ENCODE data around the gene KCNE4.

KCNE4 gene

DNA sequence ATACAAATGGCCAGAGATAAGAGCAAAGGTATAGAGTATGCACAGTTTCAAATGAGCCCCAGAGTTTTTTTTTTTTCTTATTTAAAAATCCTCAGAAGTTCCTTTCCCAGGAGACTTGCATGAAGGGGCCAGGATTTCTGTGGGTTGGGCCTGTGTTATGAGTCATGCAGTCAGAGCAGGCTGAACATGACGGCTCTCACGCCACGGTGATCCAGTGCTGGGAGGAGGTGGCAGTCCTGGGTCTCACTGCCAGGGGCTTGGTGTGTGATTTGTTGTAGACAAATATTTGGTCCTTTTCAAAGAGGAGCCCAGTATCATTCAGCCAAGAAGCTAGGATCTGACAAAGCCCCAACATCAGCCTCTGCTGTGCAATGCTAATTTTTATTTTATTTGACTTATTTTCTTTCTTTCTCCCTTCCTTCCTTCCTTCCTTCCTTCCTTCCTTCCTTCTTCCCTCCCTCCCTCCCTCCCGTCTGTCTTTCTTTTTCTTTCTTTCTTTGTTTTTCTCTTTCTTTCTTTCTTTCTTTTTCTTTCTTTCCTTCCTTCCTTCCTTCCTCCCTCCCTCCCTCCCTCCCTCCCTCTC, 10.4 kb upstream of the KCNE4 start:
- DNase-seq, result no peak

DNA sequence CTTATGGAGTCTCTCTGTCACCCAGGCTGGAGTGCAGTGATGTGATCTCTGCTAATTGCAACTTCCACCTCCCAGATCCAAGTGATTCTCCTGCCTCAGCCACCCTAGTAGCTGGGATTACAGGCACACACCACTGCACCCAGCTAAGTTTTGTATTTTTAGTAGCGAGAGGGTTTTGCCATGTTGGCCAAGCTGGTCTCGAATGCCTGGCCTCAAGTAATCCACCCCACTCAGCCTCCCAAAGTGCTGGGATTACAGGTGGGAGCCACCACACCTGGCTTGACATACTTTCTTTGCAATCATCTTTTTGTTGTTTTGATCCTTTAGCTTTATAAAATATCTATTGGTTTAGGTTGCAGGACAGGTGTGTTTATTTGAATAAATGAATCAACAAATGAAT, 9.7 kb upstream of the KCNE4 start:
- DNase-seq, result no peak

DNA sequence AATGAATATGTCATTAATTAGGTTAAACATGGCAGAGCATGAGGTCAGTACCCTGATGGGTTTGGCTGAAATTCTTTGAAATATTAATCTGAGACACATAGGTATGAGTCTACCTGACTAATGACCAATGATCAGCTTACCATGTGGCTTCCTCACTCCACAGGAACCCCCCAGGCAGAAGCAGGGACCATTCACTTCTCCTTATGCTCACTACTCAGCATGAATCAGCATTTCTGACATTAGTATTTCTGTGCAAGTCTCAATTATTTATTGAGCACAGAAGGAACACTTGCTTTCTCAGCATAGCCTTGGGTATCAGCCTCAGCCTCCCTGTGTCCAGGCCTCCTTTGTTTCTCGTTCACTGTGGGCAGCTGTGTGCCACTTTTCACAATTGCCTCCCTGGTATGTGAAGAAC, 9.3 kb upstream of the KCNE4 start:
- no peak for DNase-seq

DNA sequence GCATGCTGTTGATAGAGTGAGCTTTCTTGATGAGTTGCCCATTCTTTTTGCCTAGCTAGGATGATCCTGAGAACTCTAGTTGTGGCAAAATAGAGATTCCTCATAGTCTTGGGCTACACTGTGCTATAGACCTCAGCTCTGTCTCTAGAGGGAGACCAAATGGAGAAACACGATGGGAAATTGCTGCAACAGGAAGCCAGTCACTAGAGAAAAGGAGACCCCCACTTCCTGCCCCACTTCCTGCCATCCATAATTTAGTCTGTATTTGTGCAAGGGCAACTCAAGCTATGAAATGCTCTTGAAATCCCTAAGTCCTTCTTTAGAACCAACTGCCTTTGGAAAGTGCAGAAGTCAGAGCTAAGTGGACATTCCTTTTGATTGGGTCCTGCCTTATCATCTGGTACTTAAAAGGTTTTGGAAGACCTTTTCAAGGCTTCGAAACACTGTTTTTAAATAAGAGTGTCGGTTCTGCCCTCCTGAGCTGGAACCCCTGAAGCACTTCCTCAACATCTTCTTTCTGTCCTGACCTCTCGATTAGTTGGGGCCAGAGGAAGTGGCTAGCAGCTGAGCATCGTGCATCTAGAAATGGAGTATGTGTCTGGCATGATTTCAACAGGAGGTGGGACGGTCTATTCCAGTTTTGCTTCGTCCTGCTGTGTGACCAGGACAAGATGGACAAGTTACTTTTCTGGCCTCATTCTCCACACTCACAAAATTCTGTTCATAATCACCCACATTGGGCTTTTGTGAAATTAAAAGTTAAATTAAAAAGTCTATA, 8.6 kb upstream of the KCNE4 start:
- DNase-seq, result no peak

DNA sequence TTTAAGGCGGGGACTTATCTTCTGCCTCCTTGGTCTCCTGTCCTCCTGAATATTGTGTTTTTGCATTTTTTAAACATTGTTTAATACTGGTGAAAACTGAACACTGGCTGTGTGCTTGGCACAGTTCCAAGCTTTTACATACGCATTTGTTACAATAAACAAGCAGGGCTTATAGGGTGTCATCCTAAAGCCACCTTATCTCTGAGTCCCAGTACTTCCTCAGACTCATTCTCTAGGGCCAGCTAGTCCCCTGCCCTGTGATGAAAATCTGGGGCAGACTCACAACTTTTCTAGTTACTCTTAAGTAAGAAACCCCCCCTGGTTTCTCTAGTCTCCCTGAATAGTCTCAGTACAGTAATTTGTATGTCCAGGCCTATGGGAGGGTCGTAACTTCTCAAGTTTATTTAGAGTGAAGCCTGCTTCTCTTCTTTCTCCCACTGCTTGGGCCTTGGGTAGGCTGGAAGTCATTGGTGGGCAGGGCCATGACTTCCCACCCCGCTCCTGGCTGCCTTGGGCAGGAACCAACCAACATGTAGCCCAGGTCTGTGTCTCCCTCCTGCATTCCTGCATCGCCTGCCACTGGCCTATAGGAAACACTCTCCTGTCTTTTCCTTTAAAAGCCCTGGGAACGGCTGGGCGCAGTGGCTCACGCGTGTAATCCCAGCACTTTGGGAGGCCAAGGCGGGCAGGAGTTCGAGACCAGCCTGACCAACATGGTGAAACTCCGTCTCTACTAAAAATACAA, 7.7 kb upstream of the KCNE4 start:
- no peak for DNase-seq

DNA sequence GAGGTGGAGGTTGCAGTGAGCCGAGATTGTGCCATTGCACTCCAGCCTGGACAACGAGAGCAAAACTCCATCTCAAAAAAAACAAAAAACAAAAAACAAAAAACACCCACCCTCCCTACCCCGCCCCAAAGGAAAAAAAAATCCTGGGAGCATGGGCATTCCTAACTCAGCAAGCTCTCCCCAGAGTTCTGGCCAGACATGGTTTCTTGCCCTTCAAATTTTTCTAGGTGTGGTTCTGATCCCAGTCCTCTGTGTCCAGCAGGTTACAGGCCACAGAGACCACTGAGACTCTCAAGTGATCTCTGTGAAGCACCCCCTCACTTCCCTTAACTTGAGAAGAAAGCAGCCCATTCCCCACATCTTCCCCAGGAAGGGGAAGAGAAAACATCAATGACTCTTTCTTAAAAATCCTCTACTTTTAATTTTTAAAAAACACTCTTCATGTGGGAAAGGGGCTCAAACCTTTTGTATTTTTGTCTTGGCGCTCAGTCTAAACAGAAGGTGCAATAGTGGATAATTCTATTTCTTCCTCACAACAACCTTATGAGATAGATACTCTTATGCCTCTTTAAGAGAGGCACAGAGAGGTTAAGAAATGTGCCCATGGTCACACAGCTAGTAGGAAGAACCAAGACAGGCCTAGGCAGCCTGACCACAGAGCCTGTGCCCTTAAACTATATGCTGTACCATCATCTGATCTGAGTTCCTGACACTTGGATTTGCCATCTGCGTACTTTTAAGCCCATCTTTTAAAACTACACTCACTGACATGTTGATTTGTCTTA, 6.9 kb upstream of the KCNE4 start:
- no peak for DNase-seq

DNA sequence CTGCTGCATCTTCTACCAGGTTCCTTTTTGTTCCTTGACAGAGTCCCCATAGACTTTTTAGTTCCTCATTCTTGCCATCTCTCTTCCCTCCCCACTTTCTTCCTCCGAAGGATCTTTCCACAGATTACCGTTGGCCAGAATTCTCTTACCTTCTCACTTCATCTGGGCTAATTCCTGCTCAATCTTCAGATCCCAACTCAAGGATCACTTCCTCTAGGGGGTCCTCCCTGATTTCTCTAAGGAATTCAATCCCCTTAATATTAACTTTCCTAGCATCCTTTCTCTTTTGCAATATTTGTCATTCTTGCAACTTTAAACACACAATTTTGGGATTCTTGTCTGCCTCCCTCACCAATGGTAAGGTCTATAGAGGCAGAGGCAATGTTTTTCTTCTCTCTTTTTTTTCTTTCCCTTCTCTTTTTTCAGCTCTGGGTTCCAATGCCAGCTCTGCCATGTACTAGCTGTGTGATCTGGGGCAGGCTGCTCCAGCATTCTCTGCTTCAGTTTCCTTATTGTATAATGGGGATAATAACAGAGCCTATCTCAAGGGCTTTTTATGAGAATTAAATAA, 5.4 kb upstream of the KCNE4 start:
- no peak for DNase-seq

DNA sequence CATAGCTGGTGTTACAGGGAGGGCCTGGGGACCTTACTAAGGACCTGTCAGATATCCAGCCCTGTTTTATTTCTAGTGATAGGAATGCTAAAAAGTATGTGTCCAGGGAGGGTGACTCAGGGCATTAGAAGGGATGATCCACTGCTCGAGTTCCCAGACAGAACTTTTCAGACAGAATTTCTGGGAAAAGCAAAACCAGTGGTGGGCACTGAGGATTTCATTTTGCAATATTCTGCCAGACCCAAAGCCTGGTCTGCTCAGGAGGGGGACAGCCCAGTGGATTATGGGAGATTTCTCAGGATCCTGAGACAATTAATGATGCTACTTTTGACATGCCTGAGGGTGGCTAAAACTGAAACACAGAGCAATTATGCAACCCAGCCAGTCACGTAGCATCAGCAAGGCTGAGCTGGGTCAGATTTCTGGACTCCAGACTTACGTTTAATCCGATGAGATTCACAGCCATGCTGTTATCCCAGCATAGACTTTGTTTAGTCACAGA, 4.7 kb upstream of the KCNE4 start:
- DNase-seq, result no peak

DNA sequence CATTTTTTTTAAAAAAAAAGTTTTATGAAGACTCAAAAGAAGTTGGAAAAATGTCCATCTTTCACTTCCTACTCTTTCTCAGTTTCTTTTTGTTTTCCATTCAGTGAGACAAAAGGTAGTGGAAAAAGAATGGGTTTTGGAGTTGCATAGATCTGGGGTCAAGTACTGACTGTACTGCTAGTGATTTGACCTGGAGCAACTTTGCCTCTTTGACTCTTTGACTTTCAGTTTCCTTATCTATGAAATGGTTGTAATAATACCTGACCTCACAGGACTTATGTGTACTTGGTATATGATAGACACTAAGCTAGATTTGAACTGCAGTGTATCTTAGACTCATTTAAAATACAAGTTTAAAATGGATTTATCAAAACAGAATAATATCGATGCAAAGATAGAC, 3.5 kb upstream of the KCNE4 start:
- no peak for DNase-seq

DNA sequence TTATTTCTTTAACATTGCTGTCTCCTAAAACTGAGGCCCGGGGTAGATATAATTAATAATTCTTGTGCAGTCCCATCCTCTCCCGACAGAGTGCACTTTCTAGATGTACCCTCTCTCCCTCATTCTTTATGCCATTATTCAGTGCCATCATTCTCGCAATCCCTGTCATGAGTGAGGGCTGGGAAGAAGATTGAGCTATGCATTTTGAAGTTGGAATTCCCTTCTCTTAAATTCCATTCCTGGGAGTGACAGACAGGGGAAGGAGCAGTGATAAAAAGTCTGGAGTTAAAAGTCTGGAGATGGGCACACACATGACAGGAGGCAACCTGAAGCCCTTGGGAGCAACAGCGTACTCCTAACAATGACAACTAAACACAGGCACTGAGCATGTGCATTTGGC, 2.6 kb upstream of the KCNE4 start:
- no peak for DNase-seq

DNA sequence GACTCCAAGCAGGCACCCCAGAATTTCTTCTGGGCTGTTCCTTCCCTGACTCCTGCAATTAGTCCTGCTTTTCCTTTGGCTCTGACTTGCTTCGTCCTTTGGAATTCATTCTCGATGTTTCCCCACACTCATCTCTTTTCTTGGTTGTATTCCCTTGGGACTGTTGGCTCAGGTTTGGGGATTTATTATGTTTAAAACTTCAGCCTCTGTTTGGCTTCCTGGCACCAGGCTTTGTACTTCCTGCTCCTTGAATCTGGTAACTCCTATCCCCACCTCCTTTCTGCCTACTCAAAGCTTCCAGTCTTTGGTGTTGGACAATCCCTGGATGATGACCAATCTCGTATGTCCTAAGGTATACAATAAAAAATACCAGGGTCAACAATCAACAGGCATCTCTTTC, 1.8 kb upstream of the KCNE4 start:
- no peak for DNase-seq

DNA sequence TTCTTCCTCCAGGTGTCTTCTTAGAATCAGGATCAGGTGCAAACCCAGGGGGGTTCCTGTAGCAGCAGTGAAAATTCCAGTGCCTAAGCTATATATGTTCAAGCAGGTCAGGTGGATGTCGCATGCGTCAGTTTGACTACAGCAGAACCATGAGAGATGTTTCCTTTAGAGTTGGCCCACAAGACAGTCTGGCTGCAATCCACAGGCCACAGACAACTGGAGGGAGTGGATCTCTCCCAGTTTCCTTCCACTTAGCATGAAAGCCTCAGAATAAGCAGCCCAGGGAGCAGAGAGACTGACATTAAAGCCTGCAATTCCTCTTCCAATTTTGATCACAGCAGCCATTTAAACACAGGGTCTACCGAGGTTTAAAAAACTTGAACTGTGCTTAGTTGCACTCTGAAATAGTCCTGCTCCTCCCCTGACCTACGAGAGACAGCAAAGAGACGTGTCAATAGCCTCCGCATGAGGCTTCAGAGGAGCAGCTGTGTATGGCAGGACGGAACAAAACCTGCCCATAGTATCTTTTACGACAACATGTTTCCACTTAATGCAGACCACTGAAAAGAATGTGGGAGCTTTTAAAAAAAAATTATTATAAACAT, 988 bp upstream of the KCNE4 start:
- no peak for DNase-seq

DNA sequence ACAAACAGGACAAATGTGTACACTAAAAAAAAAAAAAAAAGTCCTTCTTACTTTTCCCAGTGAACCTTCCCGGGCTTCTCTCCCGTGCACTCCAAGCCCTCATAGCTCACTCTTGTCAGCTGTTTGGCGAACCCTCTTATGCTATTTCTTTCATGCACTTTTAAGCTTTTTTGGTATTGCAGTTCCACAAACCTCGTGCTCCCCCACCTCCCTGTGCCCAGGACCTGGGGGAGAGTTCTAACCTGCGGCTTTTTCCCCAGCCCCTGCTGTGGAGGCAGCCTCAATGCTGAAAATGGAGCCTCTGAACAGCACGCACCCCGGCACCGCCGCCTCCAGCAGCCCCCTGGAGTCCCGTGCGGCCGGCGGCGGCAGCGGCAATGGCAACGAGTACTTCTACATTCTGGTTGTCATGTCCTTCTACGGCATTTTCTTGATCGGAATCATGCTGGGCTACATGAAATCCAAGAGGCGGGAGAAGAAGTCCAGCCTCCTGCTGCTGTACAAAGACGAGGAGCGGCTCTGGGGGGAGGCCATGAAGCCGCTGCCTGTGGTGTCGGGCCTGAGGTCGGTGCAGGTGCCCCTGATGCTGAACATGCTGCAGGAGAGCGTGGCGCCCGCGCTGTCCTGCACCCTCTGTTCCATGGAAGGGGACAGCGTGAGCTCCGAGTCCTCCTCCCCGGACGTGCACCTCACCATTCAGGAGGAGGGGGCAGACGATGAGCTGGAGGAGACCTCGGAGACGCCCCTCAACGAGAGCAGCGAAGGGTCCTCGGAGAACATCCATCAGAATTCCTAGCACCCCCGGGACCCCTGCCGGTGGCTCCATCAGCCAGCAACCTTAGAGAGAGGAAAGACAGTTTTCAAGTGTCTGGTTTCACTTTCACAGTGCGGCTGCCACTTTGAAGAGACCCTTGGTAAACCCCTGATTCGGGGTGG, 826 bp downstream of the KCNE4 start:
- DNase-seq, result no peak

DNA sequence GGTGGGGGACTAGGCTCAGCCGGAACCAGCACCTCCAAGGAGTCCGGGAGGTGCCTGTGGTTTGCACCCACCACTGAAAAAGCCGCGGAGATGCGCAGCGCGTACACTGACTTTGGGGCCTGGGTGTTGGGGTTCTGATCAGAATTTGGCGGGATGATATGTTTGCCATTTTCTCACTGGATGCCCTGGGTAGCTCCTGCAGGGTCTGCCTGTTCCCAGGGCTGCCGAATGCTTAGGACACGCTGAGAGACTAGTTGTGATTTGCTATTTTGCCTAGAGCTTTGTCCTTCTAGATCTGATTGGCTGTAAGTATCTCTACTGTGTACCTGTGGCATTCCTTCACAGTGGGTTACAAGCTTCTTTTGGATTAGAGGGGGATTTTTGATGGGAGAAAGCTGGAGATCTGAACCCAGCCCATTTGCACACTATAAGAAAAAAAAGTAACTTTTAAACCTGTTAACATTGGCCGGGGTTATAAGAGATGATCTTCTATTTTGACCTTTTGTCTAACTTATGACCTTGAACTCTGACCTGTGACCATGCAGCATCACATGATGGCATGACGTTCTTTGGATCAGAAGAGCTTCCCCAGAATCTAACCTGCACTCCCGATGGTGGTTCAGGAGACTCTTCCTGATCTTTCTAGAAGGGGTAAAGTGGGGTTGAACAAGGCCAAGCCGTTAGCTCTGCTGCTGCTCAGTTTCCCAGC, 1.6 kb downstream of the KCNE4 start:
- no peak for DNase-seq

DNA sequence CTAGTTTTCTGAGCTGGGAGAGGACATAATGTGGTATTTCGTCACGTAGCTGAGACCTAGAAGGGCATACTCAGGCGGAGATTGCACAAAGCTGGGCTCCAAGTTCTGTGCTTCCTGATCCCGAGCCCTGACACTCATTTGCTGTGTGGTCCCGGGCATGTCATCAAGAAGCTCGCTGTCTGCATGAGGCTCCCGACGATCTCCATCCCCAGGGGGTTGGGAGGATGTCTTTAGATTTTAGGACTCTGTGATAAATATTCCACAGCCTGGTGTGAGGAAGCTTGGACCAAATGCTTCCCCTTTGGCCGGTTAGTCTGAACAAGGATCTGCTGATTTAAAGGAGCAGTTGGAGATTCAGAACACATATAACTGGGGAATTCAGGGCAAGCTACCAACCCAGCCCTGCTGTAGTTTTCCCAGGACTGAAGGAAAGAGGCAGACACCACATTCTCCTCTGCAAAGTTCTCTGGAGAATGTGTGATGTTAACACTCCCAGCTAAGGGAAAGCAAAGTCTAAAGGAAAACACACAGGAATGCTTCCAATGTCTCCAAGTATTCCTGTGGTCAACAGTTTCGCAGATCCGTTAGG, 2.3 kb downstream of the KCNE4 start:
- no peak for DNase-seq

DNA sequence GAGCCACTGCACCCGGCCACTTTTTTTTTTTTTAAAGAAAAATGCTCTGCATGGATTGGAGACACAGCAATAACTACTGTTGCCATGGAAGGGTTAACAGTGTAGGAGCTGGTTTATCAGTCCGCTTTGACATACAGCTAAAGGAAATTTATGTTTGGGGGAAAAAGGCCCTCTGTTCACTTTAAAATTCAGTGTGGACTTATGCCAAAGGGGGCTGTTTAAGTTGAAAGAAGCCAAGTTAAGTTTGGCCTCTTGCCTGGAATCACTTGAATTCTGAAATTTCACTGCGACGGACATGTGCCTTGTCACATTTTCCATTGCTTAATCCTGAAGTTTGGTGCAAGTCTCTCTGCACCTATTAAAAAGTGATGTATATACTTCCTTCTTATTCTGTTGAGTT, 3.1 kb downstream of the KCNE4 start:
- no peak for DNase-seq

DNA sequence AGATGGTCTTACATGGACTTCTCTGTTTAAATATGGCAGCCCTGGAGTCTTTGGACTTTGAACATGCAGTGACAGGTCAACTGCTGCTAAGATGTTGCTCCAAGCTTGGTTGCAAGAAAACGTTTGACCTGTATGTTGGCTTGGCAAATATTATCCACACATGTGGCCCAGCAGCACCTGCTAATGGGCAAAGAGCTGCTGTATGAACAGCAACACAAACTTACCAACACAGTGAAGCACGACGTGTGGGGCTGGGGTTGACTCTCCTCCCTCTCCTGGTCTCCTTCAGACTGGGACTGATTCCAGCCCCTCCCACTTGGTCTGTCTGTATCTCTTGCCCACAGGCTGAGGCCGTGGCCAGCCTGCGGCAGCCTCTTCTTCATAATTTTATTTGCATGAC, 3.8 kb downstream of the KCNE4 start:
- no peak for DNase-seq

DNA sequence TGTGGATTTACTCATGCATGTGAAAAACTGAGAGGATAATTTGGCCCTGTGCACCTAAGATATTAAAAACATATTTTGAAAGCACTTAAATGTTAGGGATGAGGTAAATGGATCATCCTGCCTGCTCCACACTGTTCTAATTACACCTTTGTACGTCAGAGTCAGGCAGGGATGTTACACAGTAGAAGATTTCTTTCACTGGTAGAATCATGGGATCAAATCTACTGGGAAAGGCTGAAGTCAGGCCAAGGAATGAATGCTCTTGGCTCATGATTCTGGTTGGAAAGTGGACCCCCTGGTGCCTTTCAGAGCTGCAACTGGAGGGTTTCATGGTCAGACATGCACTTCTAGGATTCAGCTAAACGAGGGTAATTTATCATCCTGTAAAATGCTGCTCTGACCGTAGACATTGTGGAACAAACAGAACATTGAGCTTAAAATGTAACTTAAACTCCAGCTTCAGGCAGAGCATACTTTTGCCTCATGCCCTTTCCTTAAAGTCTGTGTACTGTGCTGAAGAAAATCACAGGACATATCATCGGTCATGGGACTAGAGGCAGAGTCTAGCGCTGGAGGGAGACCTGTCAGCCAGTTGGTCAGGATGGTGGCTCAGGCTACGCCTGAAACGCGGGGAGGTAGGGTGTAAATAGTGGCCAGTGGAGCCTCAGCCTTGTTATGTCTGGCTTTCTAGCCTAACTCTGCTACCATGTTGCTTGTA, 4.9 kb downstream of the KCNE4 start:
- DNase-seq, result no peak

DNA sequence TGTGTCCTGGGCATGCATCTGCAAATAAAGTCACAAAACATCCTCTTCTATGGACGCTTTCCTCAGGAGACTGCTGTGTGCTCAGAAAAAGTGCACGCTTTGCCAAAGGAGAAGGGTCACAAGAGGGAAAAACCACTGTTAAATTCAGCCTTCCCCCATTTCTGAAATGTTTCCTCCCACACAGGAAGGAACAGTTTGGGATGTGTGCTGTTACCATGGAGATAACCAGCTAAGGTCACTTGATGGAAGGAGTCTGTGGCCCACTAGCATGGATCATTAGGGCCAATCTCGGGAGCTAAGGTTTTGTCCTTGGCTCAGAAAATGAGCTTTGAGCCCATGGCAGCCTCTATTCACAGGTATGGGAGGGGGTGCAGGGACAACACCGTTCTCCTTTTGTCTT, 5.6 kb downstream of the KCNE4 start:
- DNase-seq, result no peak
